K562 (cell line): Measurements from ENCODE around the gene AMZ1. TPM values are rescaled to one million over a fixed set of nuclear protein-coding genes. Genes with fewer than 3 reads are reported as not detected.
"Not testable (repeated sequence)": the region's sequence is repeated elsewhere in the genome, so short reads cannot be mapped to it uniquely, and the experiment has no call there.

Experiments
- ATAC-seq: fragments of 200-7000 bp; cut with Tn5 transposase; 3 replicates; pipeline ENCODE4 v1.9.1; 2020; ENCODE audit warnings: moderate library complexity
- BruUV-seq: library from RNA; stranded (reverse); fragments of 400-500 nt; replicated peaks from 2 replicates; lab custom pipeline; 2021; lab: Mats Ljungman, UMichigan
- CTCF ChIA-PET: fragments of 300-600 bp; formaldehyde crosslinking; extraction: SDS; loops from one replicate; lab custom pipeline; 2021; ENCODE audit warnings: low intra/inter-chr PET ratio; lab: Yijun Ruan, JAX
- POLR2A ChIA-PET: fragments of 300-600, 350-650 bp; sonication (Branson Sonifier 250); formaldehyde crosslinking; extraction: SDS; loops from one replicate; lab custom pipeline; 2021; ENCODE audit warnings: antibody characterized with exemption, inconsistent platforms; lab: Yijun Ruan, JAX
- DNase-seq, 4 experiments: peaks; one replicate each; pipeline versions ENCODE4 v3.0.0 to v3.0.0-alpha.2; 2011 to 2018; ENCODE audit warnings: low spot score in 3 of 4, mixed read lengths in 3 of 4; ENCODE audit errors: extremely low read depth in 1 of 4
- FAIRE-seq: peaks from 2 replicates; lab custom pipeline; 2011; peaks lifted over from hg19 to GRCh38; lab: Jason Lieb, UNC
- H2AFZ ChIP-seq: 2 replicates; pipeline ENCODE4 v1.6.0; 2011; ENCODE audit warnings: low read depth, low read length, control low read depth, inconsistent platforms
- H3K27ac ChIP-seq: fragments of 200-600 bp; 3 replicates; pipeline ENCODE4 v1.8.0; 2011; ENCODE audit warnings: low read depth, mild to moderate bottlenecking, control low read depth, inconsistent platforms, low read length, moderate library complexity, mixed read lengths; ENCODE audit errors: extremely low read depth
- H3K27me3 ChIP-seq, 2 experiments: fragments of 300-600 bp in 1 of 2; 2 replicates in 1 of 2; 3 replicates in 1 of 2; pipeline versions ENCODE4 v1.6.0 to v1.8.0; 2011; ENCODE audit warnings: inconsistent platforms in 2 of 2, low read length in 2 of 2, mild to moderate bottlenecking in 1 of 2, mixed read lengths in 1 of 2, moderate library complexity in 1 of 2; ENCODE audit not compliant: control insufficient read depth in 2 of 2, insufficient read depth in 2 of 2
- H3K36me3 ChIP-seq: fragments of 300-600 bp; 3 replicates; pipeline ENCODE4 v1.8.0; 2011; ENCODE audit warnings: mild to moderate bottlenecking, low read length, inconsistent platforms; ENCODE audit not compliant: control insufficient read depth, insufficient read depth
- H3K4me1 ChIP-seq, 2 experiments: fragments of 200-600 bp in 1 of 2; replicated peaks in 1 of 2; 2 replicates in 1 of 2; 3 replicates in 1 of 2; pipeline versions ENCODE4 v1.5.1 to v1.8.0; 2011; ENCODE audit warnings: inconsistent platforms in 2 of 2, low read length in 2 of 2, mild to moderate bottlenecking in 1 of 2, mixed read lengths in 1 of 2, moderate library complexity in 1 of 2; ENCODE audit not compliant: control insufficient read depth in 2 of 2, insufficient read depth in 2 of 2
- H3K4me2 ChIP-seq: 2 replicates; pipeline ENCODE4 v1.6.1; 2011; ENCODE audit warnings: low read length, control low read depth, inconsistent platforms, mixed read lengths; ENCODE audit not compliant: insufficient read depth
- H3K4me3 ChIP-seq: fragments of 200-600 bp; sonication (generic), shearing (Covaris generic); 2 replicates; pipeline ENCODE4 v1.5.1; 2016; ENCODE audit warnings: control low read depth, inconsistent platforms
- H3K79me2 ChIP-seq: fragments of 200-600 bp; 3 replicates; pipeline ENCODE4 v1.8.0; 2011; ENCODE audit warnings: low read length, inconsistent platforms; ENCODE audit not compliant: control insufficient read depth, insufficient read depth
- H3K9ac ChIP-seq, 2 experiments: 2 replicates each; pipeline versions ENCODE4 v1.6.0 to v1.6.1; 2011; ENCODE audit warnings: low read depth in 2 of 2, low read length in 2 of 2, control low read depth in 1 of 2, inconsistent platforms in 1 of 2, mild to moderate bottlenecking in 1 of 2, mixed read lengths in 1 of 2; ENCODE audit not compliant: insufficient read depth in 1 of 2
- H3K9me1 ChIP-seq: one replicate; pipeline ENCODE4 v1.6.0; 2011; ENCODE audit warnings: inconsistent platforms, mild to moderate bottlenecking, low read length, moderate library complexity; ENCODE audit not compliant: control insufficient read depth, insufficient read depth
- H3K9me3 ChIP-seq: replicated peaks from 2 replicates; pipeline ENCODE4 v1.5.1; 2011; ENCODE audit warnings: low read depth, low read length, inconsistent platforms; ENCODE audit not compliant: control insufficient read depth, insufficient read depth
- H4K20me1 ChIP-seq: replicated peaks from 2 replicates; pipeline ENCODE4 v1.6.1; 2011; ENCODE audit warnings: low read length, inconsistent platforms, mixed read lengths; ENCODE audit not compliant: control insufficient read depth, insufficient read depth
- CEBPB ChIP-seq: fragments of 450-650 bp; IDR thresholded peaks from 2 replicates; pipeline ENCODE4 v1.6.1; 2016; ENCODE audit warnings: missing genetic modification characterization, missing compliant biosample characterization
- GATA2 ChIP-seq: sonication (generic); formaldehyde crosslinking; IDR thresholded peaks from 2 replicates; pipeline ENCODE4 v1.4.0; 2020; ENCODE audit warnings: mild to moderate bottlenecking, missing genetic modification reagents
- OTX1 ChIP-seq: fragments of 450-650 bp; formaldehyde crosslinking; IDR thresholded peaks from 2 replicates; pipeline ENCODE4 v1.4.0; 2022; ENCODE audit warnings: mild to moderate bottlenecking
- RNF2 ChIP-seq: sonication (generic); IDR thresholded peaks from 2 replicates; pipeline ENCODE4 v1.6.1; 2016
- ZC3H11A ChIP-seq: IDR thresholded peaks from 2 replicates; pipeline ENCODE4 v1.6.1; 2012; ENCODE audit warnings: low read depth, low read length, improper control_type of control experiment
- WGBS: fragments of 100-300 bp; shearing (Covaris generic); methylation state at CpG from one replicate; pipeline ENCODE4 v1.1.6; 2016; ENCODE audit warnings: low coverage, mixed read lengths; ENCODE audit not compliant: insufficient coverage; ENCODE audit errors: missing lambda C conversion rate; 5-methylcytosine and 5-hydroxymethylcytosine counted together
- in situ Hi-C: fragments of 300-500 bp; cut with MboI; formaldehyde crosslinking; loops from 4 replicates; pipeline ENCODE4 v1.15.0; 2018; ENCODE audit warnings: inconsistent platforms, mixed read lengths
- intact Hi-C: fragments of 100-400 bp; cut with micrococcal nuclease; formaldehyde crosslinking; loops from 2 replicates; pipeline ENCODE4 v1.14.2; 2022
- polyA plus RNA-seq, 8 experiments: library from polyadenylated mRNA; depleted of rRNA in 4 of 8; stranded (reverse) in 5 of 8; unstranded in 3 of 8; fragments of >200 nt; fragmentation: Nextera tagmentation in 2 of 8; fragmentation: Illumina TruSeq in 1 of 8; extraction: Ambion mirVana in 2 of 8; extraction: Trizol in 1 of 8; gene quantifications; 2 replicates each; pipeline versions ENCODE4 v1.2.1 to v1.2.3, GENCODE V29; 2011 to 2014; ENCODE audit warnings: inconsistent platforms in 1 of 8, missing spikeins in 1 of 8
- total RNA-seq, 7 experiments: library from RNA; depleted of rRNA in 6 of 7; stranded (reverse); fragments of >200 nt in 6 of 7; fragmentation: Illumina TruSeq in 2 of 7; extraction: Trizol in 2 of 7; gene quantifications; 2 replicates each; pipeline versions ENCODE4 v1.2.1 to v1.2.3, GENCODE V29; 2011 to 2021; ENCODE audit warnings: low replicate concordance in 1 of 7

The AMZ1 gene
- total and polyA plus RNA-seq, 9 of the 15 experiments (the other 6 are each of a cell fraction or from before 2014, with no cell fraction given): not detected

- TF ChIP-seq ZC3H11A: no peak
- no peak for TF ChIP-seq CEBPB (tag)
- no peak for TF ChIP-seq OTX1
- TF ChIP-seq GATA2: no peak
- TF ChIP-seq RNF2: no peak
These were observed 38.5 kb downstream of the AMZ1 start (continued) for GRCh38 chr7:2726316-2727018.

GRCh38 chr7:2727206-2727605, 39.2 kb downstream of the AMZ1 start:
- H3K79me2 ChIP-seq, H3K9ac ChIP-seq, H3K27me3 ChIP-seq, H3K9me1 ChIP-seq, in situ Hi-C loops, H3K4me3 ChIP-seq, FAIRE-seq, CTCF ChIA-PET, intact Hi-C loops, DNase-seq, ATAC-seq, H4K20me1 ChIP-seq, H2AFZ ChIP-seq, H3K4me2 ChIP-seq, H3K9me3 ChIP-seq, H3K27ac ChIP-seq, BruUV-seq: not testable (repeated sequence)
- Histone ChIP-seq H3K4me1 (peaks cover 0 to 20% of the 10 kb centered on the region in 2 experiments; a peak in 2 of 5 replicates), H3K36me3 (peaks cover 20% of the 10 kb centered on the region; the same call in 1 of the 3 replicates)
- POLR2A ChIA-PET: interaction anchor here (1.1 to 1.7 kb wide), 4 partner anchors 9 to 31 kb away, joined by 3 to 5 read pairs (median 4); no protein-coding TSS in a partner anchor
- WGBS: 81% methylated on average over 10 of the region's 13 CpGs
